AG04449 (cell line): ENCODE results near the gene ADGRB3.

ENCODE experiments used
- CTCF ChIA-PET: fragments of 350-600 bp; formaldehyde crosslinking; extraction: SDS; loops from one replicate; lab custom pipeline; 2021; ENCODE audit warnings: antibody characterized with exemption; lab: Yijun Ruan, JAX
- POLR2A ChIA-PET: fragments of 400-600, 350-600 bp; formaldehyde crosslinking; extraction: SDS; loops from one replicate; lab custom pipeline; 2020; ENCODE audit warnings: antibody characterized with exemption, inconsistent platforms; lab: Yijun Ruan, JAX
- DNase-seq: peaks from one replicate; pipeline ENCODE4 v3.0.0-alpha.2; 2010; ENCODE audit warnings: low read depth, low spot score
- H3K4me3 ChIP-seq: 2 replicates; pipeline ENCODE4 v1.5.1; 2011; ENCODE audit warnings: low read depth, mild to moderate bottlenecking, control low read depth, low read length
- CTCF ChIP-seq: IDR thresholded peaks from one replicate; pipeline ENCODE4 v1.5.1; 2011; ENCODE audit warnings: mild to moderate bottlenecking, moderate library complexity, low read length, control low read depth, inconsistent platforms; ENCODE audit not compliant: insufficient read depth; ENCODE audit errors: missing control alignments

ADGRB3 gene

GRCh38 chr6:69007781-69008180, 372.7 kb downstream of the ADGRB3 start:
- ChIA-PET POLR2A (no interaction called here), CTCF (no interaction called here)
- no peak overlapping the region for H3K4me3 ChIP-seq
- TF ChIP-seq CTCF, result no peak
- DNase-seq, result no peak

- TF ChIP-seq CTCF, result no peak
- DNase-seq, result no peak
- POLR2A ChIA-PET, result no interaction called here
- CTCF ChIA-PET, result no interaction called here
- no peak overlapping the region for H3K4me3 ChIP-seq
Observed at GRCh38 chr6:69012211-69012610, 377.1 kb downstream of the ADGRB3 start.

- no peak for TF ChIP-seq CTCF
- H3K4me3 ChIP-seq, result no peak overlapping the region
- DNase-seq, result no peak
- ChIA-PET POLR2A (no interaction called here), CTCF (no interaction called here)
Observed at GRCh38 chr6:69012876-69013275, 377.8 kb downstream of the ADGRB3 start.

- no peak for DNase-seq
- CTCF ChIA-PET, result no interaction called here
- POLR2A ChIA-PET, result no interaction called here
- no peak for TF ChIP-seq CTCF
- H3K4me3 ChIP-seq, result no peak overlapping the region
Observed at GRCh38 chr6:69018906-69019305, 383.8 kb downstream of the ADGRB3 start.

- DNase-seq, result no peak
- CTCF ChIA-PET, result no interaction called here
- POLR2A ChIA-PET, result no interaction called here
- TF ChIP-seq CTCF, result no peak
- no peak overlapping the region for H3K4me3 ChIP-seq
Observed at GRCh38 chr6:69019832-69020231, 384.8 kb downstream of the ADGRB3 start.

- no peak overlapping the region for H3K4me3 ChIP-seq
- DNase-seq, result no peak
- no peak for TF ChIP-seq CTCF
- ChIA-PET POLR2A (no interaction called here), CTCF (no interaction called here)
Observed at GRCh38 chr6:69022993-69023392, 387.9 kb downstream of the ADGRB3 start.
